ENCODE data around the gene GALM. TPM values are rescaled to one million over a fixed set of nuclear protein-coding genes. Genes with fewer than 3 reads are reported as not detected.
"Not testable (repeated sequence)": the region's sequence is repeated elsewhere in the genome, so short reads cannot be mapped to it uniquely, and the experiment has no call there.

Gene GALM
- total RNA-seq, 2 donors from 2014 or later: 16.1 to 45.0 TPM

GRCh38 chr2:38691994-38692393 is 26.1 kb downstream of the GALM start:
- Mint-ChIP-seq H3K36me3 (peaks cover 16 to 22% of the 10 kb centered on the region in 2 donors), H3K27ac (no peak overlapping the region), H3K9me3 (no peaks in the 10 kb centered on the region)
- ATAC-seq: no peak
- DNase-seq (ENCODE audit: low spot score in 2 of 2): no peak

- no peak for DNase-seq (ENCODE audit: low spot score in 2 of 2)
- no peak for ATAC-seq
- Mint-ChIP-seq H3K27ac (peak overlapping the region; percentile 1 to 46), H3K36me3 (peaks cover 16 to 28% of the 10 kb centered on the region in 2 donors), H3K9me3 (no peaks in the 10 kb centered on the region)
These were observed 26.9 kb downstream of the GALM start for GRCh38 chr2:38692636-38693318.

- DNase-seq (ENCODE audit: low spot score in 2 of 2) (no peak), ATAC-seq (peak; percentile 41 to 43)
- H3K36me3 Mint-ChIP-seq: peaks cover 10 to 34% of the 10 kb centered on the region in 2 donors
- H3K9me3 Mint-ChIP-seq: no peaks in the 10 kb centered on the region
- H3K27ac Mint-ChIP-seq: peak overlapping the region; percentile 15 to 58
These were observed 31.4 kb downstream of the GALM start for GRCh38 chr2:38697116-38697840.

GRCh38 chr2:38698467-38699003 is 32.6 kb downstream of the GALM start:
- ATAC-seq (no peak), DNase-seq (ENCODE audit: low spot score in 2 of 2) (no peak)
- Mint-ChIP-seq H3K27ac (no peak overlapping the region), H3K9me3 (no peaks in the 10 kb centered on the region), H3K36me3 (peaks cover 5 to 30% of the 10 kb centered on the region in 2 donors)

GRCh38 chr2:38700113-38700785 is 34.3 kb downstream of the GALM start:
- Mint-ChIP-seq H3K36me3 (peaks cover 3 to 31% of the 10 kb centered on the region in 2 donors), H3K9me3 (no peaks in the 10 kb centered on the region), H3K27ac (peak overlapping the region; percentile 0 to 83)
- no peak for DNase-seq (ENCODE audit: low spot score in 2 of 2)
- ATAC-seq: peak in 1 of 2 donors; percentile 74

- Mint-ChIP-seq H3K9me3 (no peaks in the 10 kb centered on the region), H3K36me3 (peaks cover 6 to 35% of the 10 kb centered on the region in 2 donors), H3K27ac (peak overlapping the region; percentile 0 to 83)
- peak in 1 of 2 donors; percentile 26 for ATAC-seq
- no peak for DNase-seq (ENCODE audit: low spot score in 2 of 2)
These were observed 35.1 kb downstream of the GALM start for GRCh38 chr2:38700881-38701458.

GRCh38 chr2:38701542-38701941 is 35.6 kb downstream of the GALM start:
- Mint-ChIP-seq H3K36me3 (peaks cover 6 to 36% of the 10 kb centered on the region in 2 donors), H3K9me3 (no peaks in the 10 kb centered on the region), H3K27ac (peak overlapping the region in 1 of 2 donors; percentile 83)
- DNase-seq (ENCODE audit: low spot score in 2 of 2) (no peak), ATAC-seq (no peak)

GRCh38 chr2:38702413-38702812 is 36.5 kb downstream of the GALM start:
- peaks cover 11 to 42% of the 10 kb centered on the region in 2 donors for H3K36me3 Mint-ChIP-seq
- H3K9me3 Mint-ChIP-seq: no peaks in the 10 kb centered on the region
- ATAC-seq (no peak), DNase-seq (ENCODE audit: low spot score in 2 of 2) (no peak)
- H3K27ac Mint-ChIP-seq: peak overlapping the region; percentile 22 to 83

GRCh38 chr2:38703336-38703735 is 37.4 kb downstream of the GALM start:
- DNase-seq (ENCODE audit: low spot score in 2 of 2); H3K9me3 Mint-ChIP-seq; H3K27ac Mint-ChIP-seq; ATAC-seq: not testable (repeated sequence)
- H3K36me3 Mint-ChIP-seq: peaks cover 11 to 38% of the 10 kb centered on the region in 2 donors

GRCh38 chr2:38704664-38705063 is 38.8 kb downstream of the GALM start:
- H3K36me3 Mint-ChIP-seq: peaks cover 11 to 38% of the 10 kb centered on the region in 2 donors
- H3K9me3 Mint-ChIP-seq: no peaks in the 10 kb centered on the region
- DNase-seq (ENCODE audit: low spot score in 2 of 2): no peak
- no peak overlapping the region for H3K27ac Mint-ChIP-seq
- ATAC-seq: no peak

GRCh38 chr2:38706846-38707345 is 41.0 kb downstream of the GALM start:
- DNase-seq (ENCODE audit: low spot score in 2 of 2): no peak
- Mint-ChIP-seq H3K27ac (peak overlapping the region; percentile 28 to 70), H3K9me3 (peaks cover 0 to 5% of the 10 kb centered on the region in 2 donors), H3K36me3 (peaks cover 18 to 42% of the 10 kb centered on the region in 2 donors)
- no peak for ATAC-seq

- DNase-seq (ENCODE audit: low spot score in 2 of 2); ATAC-seq; H3K9me3 Mint-ChIP-seq: not testable (repeated sequence)
- Mint-ChIP-seq H3K27ac (peak overlapping the region; percentile 45 to 56), H3K36me3 (peaks cover 22 to 31% of the 10 kb centered on the region in 2 donors)
These were observed 42.6 kb downstream of the GALM start for GRCh38 chr2:38708491-38708890.

GRCh38 chr2:38708900-38709566 is 43.1 kb downstream of the GALM start:
- peaks cover 22 to 30% of the 10 kb centered on the region in 2 donors for H3K36me3 Mint-ChIP-seq
- peak in 1 of 2 donors; percentile 53 for DNase-seq (ENCODE audit: low spot score in 2 of 2)
- H3K9me3 Mint-ChIP-seq: peaks cover 0 to 5% of the 10 kb centered on the region in 2 donors
- peak; percentile 18 to 29 for ATAC-seq
- peak overlapping the region; percentile 45 to 56 for H3K27ac Mint-ChIP-seq

- H3K9me3 Mint-ChIP-seq: peaks cover 0 to 5% of the 10 kb centered on the region in 2 donors
- peaks cover 22 to 35% of the 10 kb centered on the region in 2 donors for H3K36me3 Mint-ChIP-seq
- ATAC-seq (peak; percentile 87 to 89), DNase-seq (ENCODE audit: low spot score in 2 of 2) (peak; percentile 27 to 57)
- peak overlapping the region; percentile 36 to 56 for H3K27ac Mint-ChIP-seq
These were observed 43.8 kb downstream of the GALM start for GRCh38 chr2:38709567-38710194.

- no peak overlapping the region for H3K27ac Mint-ChIP-seq
- H3K36me3 Mint-ChIP-seq: peaks cover 16 to 41% of the 10 kb centered on the region in 2 donors
- peaks cover 0 to 5% of the 10 kb centered on the region in 2 donors for H3K9me3 Mint-ChIP-seq
- ATAC-seq: no peak
- no peak for DNase-seq (ENCODE audit: low spot score in 2 of 2)
These were observed 45.6 kb downstream of the GALM start for GRCh38 chr2:38711558-38711957.
